HG03139 (cell line): ENCODE data around the gene FYN.
A peak's percentile ranks its signal among the peaks of the same experiment; 100 is the strongest.
"Not testable (repeated sequence)": the region's sequence is repeated elsewhere in the genome, so short reads cannot be mapped to it uniquely, and the experiment has no call there.

Experiments
- ATAC-seq: cut with Tn5 transposase; IDR thresholded peaks from one replicate; pipeline ENCODE4 v1.9.1; 2021; ENCODE audit not compliant: unreplicated experiment

The FYN gene

DNA sequence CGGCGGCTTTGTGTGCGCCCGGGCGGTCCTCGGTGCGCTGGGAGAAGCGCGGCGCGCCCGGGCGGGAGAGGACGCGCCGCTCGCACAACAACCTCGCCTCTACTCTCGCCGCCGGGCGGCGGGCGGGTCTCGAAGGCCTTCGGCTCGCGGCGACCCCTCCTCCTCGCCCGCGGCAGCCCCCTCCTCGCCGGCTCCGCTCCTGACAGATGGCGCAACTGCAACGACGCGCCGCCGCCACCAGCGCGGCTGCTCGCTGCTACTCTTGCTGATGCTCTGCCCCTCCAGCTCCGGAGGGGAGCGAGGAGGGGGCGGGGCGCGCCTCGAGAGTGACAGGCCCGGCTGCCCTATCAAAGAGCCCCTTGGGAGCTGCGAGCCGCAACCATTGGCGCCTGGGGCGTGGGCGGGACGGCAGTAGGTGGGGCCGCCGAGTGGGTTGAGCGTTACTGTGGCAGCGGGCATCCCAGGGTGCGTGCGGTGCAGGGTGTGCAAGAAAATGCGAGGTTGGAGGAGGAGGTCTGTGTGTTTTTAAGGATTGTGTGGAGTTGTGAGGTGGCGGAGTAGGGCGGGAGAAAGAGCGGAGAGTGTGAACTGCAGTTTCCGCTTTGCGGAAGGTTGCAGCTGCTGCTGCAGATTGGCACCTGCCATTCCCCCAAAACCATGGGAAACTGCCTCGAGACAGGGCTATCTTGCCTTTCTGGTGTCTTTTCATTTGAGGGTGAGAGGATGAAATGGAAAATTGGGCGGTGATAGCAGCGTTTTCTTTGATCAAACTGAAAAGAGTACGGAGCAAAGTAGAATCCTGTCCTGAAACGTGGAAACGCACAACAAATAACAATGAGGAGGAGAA lies at the start of gene FYN:
TSS of gene FYN (minus strand) at position 275 of the 847 bp plus-strand sequence. CDS start 153,401 bp downstream, outside the sequence.
- ATAC-seq, result peak; percentile 96

DNA sequence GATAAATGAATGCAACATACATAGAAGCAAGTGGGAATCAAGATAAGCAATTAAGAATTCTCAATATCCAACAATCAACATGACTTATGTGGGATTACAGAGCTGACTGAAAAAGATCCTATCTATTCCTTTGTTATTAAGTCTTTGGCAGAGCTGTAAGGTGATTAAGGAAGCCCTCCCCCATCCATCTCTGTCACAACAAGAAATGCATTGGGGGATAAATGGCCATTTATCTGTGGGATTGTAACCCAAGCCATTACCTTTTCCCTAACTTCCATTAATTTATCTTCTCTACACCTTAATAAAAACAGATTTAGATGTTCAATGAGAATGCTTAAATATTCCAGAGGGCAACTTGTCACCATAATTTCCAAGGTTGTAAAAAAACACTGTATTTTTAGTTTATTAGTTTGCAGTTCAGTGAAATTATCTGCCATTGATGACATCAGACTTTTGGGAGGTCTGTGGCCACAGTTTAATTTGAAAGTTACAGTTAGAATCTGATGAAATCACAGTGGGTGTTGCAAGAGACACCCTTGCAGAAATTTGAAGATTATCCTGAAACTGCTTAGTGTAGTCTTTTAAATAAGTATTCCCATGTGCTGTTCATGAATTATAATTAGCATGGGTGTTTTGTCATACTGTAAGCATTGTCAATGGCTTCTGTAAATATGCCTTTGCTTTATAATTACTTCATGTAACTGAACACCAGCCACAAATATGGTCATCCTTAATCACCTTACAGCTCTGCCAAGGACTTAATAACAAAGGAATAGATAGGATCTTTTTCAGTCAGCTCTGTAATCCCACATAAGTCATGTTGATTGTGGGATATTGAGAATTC lies 49.4 kb upstream of the FYN start:
- no peak for ATAC-seq

DNA sequence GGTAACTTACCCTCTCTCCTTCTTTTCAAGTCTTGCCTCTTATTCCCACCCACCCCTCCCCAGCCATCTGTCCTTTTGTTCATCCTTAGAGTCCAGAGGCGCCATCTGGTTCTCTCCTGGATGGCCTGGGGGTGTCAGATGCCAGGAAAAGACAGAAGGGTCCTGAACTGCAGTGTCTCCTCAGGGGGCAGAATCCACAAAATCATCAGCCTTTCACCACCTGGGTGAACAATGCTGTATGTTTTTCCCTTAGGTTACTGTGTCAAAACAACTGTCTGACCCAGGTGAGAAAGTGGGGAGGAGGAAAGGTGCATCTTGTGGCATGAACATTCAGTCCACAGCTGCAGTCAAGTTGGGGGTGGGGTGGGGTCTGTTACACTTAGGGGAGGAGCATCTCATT lies 47.9 kb upstream of the FYN start:
- no peak for ATAC-seq

DNA sequence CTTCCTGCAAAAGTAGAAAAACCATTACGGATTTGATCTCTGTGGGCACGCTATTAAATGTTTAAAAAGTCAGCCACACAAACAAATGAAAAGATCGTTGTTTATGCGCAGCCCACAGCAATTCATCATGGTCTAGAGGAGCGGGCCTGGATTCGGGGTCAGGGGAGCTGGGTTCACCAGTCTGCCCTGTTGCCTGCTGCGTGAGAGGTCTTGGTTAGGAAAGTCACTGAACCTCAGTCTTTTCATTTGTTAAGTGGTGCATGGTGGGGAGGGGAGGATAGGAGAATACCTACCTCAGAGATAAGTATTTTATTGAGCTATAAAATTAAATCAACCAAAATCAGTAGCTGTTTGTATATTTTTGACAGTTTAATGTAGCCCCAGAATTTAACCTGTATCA lies 47.3 kb upstream of the FYN start:
- no peak for ATAC-seq

DNA sequence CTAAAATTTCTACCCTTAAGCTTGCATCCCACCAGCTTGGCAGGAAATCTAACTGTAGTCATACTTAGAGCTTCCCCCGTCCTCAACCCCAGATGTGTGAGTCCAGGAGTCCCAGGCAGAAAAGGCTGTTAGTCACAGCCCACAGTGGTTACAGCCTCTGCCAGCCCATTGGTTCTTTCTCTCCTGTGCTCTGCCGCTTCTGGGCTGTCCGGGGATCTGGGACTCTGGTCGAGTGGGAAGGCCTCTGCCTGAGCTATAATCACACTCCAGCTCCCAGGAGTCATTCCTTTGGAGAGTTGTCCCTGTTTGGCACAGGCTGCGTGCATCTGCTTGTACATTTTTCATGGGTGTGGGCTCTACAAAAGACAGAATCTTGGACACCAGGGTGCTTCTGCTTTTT lies 45.6 kb upstream of the FYN start:
- no peak for ATAC-seq

DNA sequence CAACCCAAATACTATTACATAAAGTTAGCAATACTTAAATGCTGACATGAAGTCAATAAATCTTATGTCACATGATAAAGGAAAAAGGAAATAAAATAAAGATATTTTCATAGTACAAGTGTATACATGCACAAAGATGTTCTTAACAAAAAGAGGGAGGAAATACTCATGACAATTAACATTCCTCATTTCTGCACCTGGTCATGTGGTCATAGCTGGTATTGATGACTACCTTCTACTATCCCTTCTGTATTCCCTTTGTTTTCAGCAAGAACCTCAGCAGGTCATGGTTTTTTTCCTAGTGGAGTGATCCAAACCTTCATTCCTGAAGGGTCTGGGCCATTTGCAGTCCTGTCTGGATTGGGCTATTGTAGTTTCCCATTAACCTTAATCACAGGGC lies 43.5 kb upstream of the FYN start:
- no peak for ATAC-seq

DNA sequence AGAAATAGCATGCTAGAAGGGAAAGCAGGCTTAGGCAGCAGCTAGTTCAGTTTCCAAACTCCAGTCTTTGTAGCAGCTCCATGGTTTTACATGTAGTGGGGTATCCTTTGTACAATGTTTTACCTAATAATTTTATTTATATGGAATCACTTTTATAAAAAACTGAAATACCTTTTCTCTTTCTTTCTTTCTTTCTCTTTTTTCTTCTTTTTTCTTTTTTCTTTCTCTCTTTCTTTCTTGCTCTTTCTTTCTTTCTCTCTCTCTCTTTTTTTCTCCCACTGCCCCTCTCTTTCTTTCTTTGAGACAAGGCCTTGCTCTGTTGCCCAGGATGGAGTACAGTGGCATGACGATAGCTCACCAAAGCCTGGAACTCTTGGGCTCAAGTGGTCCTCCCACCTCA lies 41.4 kb upstream of the FYN start:
- no peak for ATAC-seq

DNA sequence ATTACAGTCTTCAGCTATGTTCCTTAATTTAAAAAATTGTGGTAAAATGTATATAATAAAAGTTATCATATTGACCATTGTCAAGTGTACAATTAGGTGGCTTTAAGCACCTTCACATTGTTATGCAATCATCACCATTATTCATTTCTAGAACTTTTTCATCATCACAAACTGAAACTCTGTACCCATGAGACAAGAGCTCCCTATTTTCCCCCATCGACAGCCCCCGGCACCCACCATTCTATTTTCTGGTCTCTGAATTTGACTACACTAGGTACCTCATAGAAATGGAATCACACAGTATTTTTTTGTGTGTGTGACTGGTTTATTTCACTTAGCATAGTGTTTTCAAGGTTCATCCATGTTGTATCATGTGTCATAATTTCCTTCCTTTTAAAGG lies 39.7 kb upstream of the FYN start:
- no peak for ATAC-seq

DNA sequence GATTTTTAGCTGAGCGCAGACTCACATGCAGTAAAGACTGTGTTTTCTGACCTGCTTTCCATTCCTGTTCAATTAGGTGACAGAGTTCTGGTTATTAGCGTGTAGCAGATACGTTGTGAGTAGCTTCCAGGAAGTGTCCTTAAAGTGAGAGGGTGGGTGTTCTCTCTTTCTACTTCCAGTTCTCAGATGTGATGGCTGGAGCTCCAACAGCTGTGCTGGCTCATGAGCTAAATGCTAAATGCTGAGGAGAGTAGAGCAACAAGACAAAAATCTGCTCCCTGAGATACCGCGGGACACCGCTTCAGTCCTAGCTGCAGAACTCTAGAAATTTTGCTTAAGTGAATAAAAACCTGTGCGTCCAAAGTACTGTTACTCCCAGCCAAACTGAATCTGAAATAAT lies 38.2 kb upstream of the FYN start:
- no peak for ATAC-seq

DNA sequence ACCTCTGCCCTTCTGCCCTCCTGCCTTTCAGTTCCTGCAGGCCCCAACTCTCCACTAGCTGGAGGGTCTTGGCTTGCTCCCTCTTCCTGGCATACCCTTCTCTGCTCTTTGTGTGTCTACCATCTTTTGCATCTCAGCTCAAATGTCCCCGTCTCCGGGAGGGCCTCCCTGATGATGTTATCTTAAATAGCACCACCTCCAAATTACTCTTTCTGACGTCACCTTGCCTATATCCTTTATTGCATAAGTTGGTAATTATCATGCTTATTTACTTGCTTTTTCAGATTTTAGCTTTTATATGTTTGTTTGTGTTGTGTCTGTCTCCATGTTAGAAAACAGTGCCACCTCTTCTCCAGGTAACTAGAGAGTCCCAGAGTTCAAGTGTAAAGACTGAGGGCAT lies 36.0 kb upstream of the FYN start:
- no peak for ATAC-seq

DNA sequence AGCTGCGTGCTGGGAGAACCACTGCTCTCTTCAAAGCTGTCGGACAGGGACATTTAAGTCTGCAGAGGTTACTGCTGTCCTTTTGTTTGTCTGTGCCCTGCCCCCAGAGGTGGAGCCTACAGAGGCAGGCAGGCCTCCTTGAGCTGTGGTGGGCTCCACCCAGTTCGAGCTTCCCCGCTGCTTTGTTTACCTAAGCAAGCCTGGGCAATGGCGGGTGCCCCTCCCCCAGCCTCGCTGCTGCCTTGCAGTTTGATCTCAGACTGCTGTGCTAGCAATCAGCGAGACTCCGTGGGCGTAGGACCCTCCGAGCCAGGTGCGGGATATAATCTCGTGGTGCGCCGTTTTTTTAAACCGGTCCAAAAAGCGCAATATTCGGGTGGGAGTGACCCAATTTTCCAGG lies 35.1 kb upstream of the FYN start:
- not testable (repeated sequence) for ATAC-seq

DNA sequence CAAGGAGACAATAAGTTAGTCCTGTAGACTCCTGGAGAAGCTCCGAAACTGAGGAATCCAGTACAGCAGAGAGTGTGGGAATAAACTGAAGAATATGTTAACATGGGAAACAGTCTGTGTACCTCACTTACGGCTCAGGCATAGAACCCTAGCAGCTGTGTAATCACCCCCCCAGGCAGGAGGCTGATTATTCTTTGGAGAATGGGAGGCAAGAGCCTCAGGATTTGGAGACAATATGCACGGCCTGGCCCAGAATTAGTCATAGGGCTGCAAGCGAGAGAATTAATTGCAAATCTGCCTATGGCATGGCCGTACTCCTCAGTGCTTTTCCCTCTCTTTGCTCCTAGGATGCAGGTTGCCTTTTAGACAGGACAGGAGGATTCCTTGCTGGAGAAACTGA lies 27.5 kb upstream of the FYN start:
- ATAC-seq, result no peak

DNA sequence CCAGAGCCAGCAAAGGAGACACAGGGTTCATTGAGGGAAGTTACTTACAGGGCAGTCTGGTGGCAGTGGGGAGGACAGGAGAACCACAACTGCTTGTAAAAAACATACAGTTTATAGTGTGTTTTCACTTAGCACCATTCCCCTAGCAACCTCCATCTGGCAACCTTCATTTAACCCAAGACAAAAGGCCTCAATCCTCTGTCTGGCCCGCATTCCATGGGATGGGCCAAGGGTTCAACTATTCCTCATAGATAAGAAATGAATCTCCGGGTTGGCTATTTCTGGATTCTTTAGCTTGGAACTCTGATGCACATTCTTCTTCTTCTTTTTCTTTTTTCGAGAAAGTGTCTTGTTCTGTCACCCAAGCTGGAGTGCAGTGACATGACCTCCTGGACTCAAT lies 26.3 kb upstream of the FYN start:
- ATAC-seq, result no peak

DNA sequence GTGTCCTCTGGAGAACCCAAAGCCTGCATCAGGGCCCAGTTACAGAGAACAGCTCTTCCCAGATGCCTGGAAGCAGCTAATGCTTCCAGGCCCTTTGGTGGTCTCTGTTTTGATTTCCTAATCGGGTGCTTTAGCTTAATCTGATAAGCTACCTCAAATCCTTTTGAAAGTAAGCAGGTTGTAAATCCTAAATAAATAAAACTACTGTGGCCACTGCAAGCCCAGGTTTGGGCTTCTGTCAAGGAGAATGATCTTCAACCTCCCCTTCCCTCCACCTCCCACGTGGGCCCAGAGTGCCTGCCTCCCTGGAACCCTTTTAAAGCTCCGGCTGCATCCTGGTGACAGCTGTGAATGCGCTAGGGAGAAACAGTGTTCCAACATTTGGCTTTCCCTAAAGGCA lies 25.2 kb upstream of the FYN start:
- no peak for ATAC-seq

DNA sequence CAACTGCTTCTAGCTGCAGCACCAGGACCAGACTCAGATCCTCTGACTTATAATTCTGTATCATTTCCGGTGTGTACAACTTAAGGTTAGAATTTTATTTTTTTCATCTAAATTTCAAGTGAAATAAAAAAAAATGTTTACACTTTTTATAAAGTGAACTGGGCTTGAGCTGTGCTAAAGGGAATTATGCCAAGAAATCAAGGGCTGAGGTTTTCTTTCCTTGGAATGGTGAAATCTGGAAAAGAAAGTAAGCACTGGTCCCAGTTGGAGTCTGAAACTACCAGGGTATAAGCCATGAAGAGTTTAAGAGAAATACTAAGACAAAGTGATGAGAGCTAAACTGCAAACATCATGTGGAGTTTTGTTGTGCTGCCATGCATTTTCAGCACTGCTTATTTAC lies 21.7 kb upstream of the FYN start:
- no peak for ATAC-seq

DNA sequence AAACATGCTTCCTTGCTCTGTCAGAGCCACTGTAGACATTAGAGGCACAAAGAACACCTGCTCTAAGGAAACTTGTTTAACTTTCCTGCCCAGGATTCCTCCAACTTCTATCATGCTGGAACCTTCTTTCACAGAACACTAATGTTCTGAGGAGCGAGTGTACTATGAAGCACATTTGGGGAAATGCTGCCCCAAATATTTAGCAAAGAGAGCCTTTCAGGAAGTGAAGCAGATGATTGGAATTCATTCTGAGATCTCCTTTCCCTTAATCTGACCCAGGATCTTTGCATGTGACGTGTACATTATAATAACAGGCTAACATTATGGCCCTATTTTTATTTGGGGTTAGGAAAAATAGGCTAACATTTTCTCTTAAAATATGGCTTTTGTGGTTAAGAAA lies 21.0 kb upstream of the FYN start:
- no peak for ATAC-seq

DNA sequence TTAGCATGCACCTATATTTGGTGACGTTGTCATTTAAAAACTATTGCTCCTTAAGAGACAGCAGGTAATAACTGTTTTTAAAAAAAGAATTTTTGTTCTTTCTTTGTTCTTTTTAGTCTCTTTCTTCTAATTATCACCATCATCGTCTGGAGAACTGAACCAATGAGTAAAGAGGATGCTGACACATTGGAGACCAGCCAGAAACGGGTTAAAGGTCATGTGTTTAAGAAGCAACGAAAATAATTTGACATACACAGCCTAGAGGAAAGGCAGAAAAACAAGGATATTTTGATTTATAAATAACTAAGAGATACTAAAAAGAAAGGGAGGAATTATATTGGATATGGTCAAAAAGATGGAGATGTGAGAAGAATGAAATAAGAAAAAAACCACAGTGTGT lies 19.2 kb upstream of the FYN start:
- ATAC-seq, result no peak

DNA sequence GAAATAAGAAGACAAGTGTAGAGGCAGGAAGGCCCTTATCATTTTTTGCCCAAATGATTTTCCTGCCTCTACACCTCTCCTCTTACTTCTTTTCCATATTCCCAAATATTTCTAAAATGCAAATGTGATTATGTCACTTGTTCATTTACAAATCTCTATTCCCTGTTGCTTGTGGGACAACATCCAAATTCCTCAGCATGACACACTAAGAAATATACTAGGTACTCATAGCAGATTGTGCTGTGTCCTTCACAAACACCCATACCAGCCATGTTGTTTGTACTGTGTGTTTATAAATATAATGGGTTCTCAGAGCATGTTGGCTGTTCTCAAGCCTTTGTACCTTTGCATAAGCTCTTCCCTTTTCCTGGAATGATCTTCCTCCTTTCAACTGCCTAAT lies 17.7 kb upstream of the FYN start:
- no peak for ATAC-seq

DNA sequence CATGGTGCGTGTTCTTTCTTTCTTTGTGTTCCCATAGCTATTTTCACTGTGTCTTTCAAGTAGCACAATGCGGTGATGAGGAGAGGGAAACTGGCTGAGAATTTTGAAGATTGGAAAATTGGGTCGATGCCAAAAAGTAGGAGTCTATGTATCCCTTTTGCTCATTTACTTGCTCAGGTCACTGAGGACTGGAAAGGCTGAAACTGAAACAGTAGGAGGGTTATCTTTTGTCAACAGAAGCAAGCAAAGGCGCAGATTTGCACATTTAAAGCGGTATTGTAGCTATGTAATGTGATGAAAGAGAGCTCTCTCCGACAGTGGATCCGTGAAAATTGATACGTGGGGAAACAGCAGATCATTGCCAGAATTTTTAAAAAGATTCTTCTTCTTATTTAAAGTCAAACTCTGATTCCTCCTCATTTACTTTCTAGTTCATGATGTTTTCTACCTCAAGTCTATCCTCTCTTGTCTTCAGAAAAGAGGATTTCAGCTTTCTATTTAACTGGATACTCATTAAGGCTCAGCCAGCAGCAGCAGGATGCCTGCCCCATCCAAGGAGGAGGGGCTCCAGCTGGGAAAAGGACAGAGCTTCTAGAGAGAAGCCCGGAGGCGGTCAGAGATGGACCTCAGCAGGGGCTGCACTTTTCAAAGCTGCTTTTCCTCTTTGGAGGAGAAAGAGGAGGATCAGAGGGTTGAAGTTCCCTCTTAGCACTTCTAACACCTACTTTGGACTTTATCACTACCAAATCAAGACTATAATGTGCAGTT lies 15.9 kb upstream of the FYN start:
- ATAC-seq, result no peak

DNA sequence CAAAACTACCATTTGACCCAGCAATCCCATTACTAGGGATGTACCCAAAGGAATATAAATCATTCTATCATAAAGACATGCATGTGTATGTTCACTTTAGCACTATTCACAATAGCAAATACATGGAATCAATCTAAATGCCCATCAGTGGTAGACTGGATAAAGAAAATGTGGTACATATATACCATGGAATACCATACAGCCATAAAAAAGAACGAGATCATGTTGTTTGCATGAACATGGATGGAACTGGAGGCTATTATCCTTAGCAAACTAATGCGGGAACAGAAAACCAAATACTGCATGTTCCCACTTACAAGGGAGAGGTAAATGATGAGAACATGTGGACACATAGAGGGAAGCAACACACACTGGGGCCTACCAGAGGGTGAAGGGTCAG lies 13.5 kb upstream of the FYN start:
- ATAC-seq, result not testable (repeated sequence)

DNA sequence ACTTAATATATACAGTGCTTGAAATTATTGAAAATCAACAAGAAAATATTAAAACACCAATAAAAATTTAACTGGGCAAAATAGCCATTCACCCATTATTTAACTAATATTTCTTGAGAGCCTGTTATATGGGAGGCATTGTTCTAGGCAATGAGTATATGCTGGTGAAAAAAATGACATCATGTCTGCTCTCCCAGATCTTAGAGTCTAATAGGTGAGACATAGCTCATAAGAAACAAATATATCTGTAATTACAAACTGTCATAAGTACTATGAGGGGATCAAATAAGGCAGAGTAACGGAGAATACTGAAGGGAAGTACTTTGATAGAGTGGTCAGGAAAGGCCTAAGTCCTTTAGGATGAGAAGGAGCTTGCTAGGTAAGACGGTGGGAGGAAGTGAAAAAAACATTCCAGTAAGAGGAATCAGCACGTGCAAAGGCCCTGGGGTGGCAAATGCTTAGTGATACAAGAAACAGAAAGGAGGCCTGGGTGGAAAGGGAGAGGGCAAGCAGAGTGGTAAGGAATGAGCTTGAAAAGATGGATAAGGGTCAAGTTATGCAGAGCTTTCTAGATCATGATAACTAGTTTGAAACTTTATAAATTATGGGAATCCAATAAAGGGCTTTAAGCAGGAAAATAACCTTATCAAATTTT lies 12.2 kb upstream of the FYN start:
- no peak for ATAC-seq
